GM19463 (cell line): ENCODE measurements around the gene FFAR1.
A peak's percentile ranks its signal among the peaks of the same experiment; 100 is the strongest.

Experiments used
- ATAC-seq: cut with Tn5 transposase; IDR thresholded peaks from one replicate; pipeline ENCODE4 v1.9.1; 2021; ENCODE audit warnings: mild to moderate bottlenecking, moderate library complexity; ENCODE audit not compliant: unreplicated experiment

The FFAR1 gene

DNA sequence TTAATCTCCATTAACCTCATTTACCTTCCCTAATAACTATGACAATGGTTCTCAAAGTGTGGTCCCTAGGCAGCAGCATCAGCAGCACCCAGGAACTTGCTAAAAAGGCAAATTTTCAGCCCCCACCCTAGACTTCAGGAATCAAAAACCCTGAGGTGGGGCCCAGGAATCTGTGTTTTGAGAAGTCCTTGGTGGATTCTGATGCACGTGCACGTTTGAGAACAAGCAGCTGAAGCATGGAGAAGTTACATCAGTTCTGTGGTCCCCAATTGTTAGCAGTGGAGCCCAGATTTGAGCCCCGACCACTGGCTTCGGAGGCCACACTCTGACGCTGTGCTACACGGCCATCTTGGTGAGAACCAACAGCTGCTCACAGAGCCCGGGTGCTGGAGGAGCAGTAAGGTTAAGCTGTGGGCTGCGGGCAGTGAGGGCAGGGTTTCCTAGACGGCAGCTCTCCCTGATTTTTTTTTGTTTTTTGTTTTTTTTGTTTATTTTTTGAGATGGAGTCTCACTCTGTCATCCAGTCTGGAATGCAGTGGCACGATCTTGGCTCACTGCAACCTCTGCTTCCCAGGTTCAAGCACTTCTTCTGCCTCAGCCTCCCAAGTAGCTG, 32.7 kb upstream of the FFAR1 start:
- no peak for ATAC-seq

DNA sequence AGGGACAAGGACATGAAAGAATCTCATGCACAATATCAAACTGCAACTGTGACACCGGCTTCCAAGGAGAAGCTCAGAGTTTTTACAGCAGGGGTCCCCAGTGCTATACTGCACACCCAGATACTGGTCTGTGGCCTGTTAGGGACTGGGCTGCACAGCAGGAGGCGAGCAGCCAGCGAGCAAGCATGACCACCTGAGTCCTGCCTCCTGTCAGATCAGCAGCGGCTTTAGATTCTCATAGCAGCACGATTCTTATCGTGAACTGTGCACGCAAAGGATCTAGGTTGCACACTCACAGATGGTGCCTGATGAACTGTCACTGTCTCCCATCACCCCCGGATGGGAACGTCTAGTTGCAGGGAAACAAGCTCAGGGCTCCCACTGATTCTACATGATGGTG, 31.8 kb upstream of the FFAR1 start:
- ATAC-seq, result no peak

GRCh38 chr19:35316560-35316959, 31.1 kb upstream of the FFAR1 start:
- ATAC-seq, result no peak

DNA sequence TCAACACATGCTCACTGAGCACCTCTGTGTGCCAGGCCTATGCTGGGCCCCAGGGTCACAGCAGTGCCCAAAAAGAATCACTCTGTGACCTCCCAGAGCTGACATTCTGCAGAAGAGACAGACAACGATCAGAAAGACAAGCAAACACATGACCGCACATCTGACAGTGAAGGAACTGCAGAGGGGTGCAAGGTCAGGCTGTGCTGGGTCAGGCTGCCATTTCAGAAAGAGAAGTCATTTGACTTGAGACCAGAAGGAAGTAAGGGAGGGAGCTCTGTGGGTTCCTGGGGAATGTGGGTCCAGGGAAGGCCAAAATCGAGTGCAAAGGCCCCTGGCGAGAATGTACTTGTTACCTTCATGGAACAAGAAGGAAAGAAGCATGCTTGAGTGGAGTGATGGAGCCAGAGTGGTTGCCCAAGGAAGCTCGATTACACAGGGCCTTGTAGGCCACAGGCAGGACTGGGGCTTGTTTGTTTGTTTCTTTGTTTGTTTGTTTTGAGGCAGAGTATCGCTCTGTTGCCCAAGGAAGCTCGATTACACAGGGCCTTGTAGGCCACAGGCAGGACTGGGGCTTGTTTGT, 30.1 kb upstream of the FFAR1 start:
- no peak for ATAC-seq

DNA sequence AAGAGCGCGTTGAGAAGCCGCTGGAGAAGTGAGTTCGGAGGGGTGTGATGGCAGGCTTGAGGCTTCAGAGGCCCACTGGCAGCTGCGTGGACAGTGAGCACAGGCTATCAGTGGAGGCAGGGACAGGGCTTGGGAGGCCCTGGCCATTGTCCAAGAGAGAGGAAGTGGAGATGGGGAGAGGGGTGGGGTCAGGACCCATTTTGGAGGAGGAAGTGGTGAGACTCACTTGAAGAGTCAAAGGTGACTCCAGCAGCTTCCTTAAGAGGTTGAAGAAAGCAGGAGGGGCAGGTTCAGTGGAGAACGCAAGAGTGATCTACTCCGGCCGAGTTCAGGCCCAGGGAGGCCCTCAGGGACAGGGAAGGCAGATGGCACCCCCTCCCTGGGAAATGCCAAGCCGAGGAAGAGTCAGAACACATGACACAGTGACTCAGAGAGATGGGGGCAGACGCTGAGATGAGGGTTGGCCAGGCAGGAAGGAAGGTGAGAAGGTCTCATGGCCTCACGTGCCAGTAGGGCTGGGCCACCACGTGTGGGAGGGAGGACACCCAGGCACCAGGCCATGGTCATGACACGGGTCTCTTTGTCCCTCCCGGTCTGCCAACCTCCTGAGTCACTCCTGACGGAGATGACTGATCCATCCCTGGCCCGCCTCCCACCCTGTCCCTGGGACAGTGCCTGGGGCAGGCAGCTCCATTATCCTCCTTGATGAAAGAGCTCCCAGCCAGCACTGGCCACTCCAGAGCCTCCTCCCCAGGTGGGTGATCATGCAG, 28.8 kb upstream of the FFAR1 start:
- no peak for ATAC-seq

DNA sequence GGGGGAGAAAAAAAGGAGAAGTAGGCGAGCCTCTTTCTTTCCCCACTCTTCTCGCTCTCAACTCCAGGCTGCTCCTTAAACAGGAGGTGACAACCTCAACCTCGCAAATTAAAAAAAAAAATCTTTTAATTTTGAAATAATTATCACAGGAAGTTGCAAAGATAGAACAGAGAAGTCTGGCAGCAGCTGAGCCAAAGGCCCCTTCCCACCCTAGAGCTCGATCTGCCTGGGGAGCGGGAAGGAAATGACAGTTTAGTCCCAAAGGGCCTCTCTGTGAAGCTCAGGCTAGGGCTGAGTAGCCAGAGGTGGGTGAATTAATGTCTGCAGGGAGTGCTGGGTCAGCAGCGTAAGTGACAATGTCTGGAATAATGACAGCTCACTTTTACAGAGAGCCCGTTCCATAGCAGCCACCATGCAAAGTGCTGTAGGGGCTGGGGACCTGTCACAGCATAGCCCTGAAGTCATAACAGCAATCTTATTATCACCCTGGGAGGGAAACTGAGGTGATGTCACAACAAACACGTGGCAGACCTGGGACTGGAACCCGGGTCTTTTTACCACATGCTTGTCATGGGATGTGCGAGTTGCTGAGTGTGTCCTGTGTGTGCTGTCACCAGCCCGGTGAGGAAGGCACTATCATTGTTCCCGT, 27.5 kb upstream of the FFAR1 start:
- ATAC-seq, result no peak

DNA sequence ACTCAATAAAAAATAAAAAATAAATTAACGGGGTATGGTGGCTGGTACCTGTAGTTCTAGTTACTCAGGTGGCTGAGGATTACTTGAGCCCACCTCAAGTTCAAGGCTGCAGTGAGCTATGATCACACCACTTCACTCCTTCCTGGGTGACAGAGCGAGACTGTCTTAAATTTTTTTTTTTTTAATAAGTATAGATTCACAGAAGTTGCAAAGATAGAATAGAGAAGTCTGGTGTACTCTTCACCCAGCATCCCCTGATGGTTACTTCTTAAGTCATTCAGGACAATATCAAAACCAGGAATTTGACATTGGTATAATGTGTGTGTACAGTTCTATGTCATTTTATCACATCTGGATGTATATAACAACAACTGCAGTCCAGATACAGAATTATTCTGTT, 26.4 kb upstream of the FFAR1 start:
- ATAC-seq, result no peak

DNA sequence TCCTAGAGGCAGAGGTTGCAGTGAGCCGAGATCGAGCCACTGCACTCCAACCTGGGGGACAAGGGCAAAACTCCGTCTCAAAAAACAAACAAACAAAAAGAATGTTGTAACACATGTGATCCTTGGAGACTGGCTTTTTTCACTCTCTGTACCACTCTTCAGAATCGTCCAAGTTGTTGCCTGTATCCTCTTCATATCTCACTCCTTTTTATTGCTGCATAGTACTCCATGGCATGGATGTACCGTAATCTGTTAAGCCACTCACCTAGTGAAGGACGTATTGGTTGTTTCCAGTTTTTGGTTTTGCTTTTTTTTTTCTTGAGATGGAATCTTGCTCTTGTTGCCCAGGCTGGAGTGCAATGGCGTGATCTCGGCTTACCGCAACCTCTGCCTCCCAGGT, 25.7 kb upstream of the FFAR1 start:
- ATAC-seq, result no peak

- ATAC-seq, result no peak
These were observed 20.1 kb upstream of the FFAR1 start for GRCh38 chr19:35327642-35328041.

DNA sequence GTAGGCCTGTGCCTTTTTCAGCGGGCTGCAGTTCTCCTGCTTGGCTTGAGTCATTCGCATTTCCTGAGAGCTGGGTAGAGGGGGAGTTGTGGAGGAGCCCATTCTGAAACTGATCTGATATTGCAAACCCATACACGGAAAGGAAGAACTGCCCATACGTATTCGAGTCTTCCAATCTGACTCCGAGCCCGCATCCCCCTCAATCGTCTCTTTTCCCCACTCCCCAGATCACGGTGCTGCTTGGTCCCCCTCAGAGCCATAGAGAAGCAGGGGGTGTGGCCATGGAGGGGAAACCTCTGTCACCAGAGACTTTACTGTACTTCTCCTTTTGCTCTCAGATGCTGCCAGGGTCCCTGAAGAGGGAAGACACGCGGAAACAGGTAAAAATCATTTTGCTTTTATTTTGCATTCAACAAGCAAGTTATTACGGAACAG, 18.8 kb upstream of the FFAR1 start, which contains the start of gene CD22:
Gene CD22 (plus strand): TSS at position 337 of the 435 bp plus-strand sequence. CDS start 2,854 bp downstream, outside the sequence.
- ATAC-seq, result no peak

- no peak for ATAC-seq
These were observed 18.4 kb upstream of the FFAR1 start for GRCh38 chr19:35329323-35329722.

DNA sequence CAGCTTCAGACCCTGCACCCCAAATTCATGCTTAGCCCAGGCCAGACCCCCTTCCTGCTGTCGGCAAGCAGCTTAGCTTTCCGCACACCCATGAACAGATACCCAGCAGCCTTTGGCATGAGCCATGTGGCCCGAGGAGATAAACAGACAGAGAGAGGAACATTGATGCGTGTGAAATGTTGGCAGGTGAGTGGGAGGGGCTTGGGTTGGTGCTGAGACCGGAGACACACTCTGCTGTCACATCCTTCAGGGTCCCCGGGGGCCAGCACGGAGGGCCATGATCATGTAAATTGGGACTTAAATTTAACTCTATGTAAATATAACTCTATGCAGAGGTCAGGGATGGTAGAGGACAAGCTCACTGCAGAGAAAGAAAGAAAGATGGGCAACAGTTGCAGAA, 17.2 kb upstream of the FFAR1 start:
- ATAC-seq, result peak; percentile 57

- ATAC-seq, result no peak
These were observed 16.0 kb upstream of the FFAR1 start for GRCh38 chr19:35331551-35332214.

GRCh38 chr19:35332817-35333216, 14.9 kb upstream of the FFAR1 start:
- no peak for ATAC-seq

DNA sequence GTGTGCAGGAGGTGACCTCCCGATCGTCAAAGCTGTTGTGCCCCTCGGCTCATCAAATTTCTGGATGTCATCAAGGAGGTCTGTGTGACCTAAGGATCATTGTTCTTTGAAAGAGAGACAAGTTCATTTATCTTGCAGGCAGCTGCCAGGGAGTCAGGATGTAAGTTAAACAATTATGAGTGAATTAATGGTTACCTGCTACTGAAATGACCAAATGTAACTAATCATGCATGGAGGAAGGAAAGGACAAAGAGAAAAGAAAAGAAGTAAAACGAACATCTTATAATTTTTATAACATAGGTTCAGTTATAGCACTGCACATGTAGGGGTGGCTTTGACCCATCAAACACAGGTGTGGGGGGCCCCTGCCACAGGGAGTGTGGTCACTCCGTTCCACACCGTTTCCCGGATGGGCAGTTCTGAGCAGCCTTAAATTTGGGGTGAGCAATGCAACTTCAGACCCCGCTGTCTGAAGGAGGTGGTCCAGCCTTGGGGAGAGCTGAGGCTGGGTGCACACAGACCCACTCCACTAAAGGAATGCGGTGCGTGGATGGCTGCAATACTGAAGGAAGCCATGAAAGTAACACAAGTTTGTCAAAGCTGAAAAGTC, 13.5 kb upstream of the FFAR1 start:
- ATAC-seq, result no peak

DNA sequence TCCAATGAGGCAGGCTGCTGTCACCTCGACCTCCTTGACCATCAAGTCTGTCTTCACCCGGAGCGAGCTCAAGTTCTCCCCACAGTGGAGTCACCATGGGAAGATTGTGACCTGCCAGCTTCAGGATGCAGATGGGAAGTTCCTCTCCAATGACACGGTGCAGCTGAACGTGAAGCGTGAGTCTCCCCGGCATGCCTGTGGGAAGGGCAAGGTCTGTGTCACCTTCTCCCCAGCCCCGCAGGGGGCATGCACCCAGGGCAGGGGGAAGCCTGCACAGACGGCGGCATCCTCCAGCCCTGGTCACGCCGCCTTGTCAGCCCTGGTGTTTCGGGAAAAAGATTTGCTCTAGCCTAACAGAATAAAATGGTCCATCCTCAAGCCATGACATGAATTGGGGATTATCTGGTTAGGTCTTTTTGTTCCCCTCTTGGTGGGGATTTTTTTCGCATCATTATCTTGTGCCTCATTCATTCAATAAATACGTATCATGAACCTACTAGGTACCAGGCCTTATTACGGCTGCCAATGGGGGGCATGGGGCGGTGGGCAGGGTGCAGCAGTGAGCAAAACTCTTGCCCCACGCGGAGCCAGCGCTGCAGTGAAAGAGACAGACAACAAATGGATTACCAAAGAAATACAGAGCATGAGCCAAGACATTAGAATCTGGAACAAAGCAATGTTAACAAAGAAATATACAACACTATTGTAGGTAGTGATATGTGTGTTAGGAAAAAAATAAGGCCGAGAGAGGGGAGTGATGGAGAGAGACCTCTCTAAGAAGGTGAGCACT, 11.3 kb upstream of the FFAR1 start:
- no peak for ATAC-seq

DNA sequence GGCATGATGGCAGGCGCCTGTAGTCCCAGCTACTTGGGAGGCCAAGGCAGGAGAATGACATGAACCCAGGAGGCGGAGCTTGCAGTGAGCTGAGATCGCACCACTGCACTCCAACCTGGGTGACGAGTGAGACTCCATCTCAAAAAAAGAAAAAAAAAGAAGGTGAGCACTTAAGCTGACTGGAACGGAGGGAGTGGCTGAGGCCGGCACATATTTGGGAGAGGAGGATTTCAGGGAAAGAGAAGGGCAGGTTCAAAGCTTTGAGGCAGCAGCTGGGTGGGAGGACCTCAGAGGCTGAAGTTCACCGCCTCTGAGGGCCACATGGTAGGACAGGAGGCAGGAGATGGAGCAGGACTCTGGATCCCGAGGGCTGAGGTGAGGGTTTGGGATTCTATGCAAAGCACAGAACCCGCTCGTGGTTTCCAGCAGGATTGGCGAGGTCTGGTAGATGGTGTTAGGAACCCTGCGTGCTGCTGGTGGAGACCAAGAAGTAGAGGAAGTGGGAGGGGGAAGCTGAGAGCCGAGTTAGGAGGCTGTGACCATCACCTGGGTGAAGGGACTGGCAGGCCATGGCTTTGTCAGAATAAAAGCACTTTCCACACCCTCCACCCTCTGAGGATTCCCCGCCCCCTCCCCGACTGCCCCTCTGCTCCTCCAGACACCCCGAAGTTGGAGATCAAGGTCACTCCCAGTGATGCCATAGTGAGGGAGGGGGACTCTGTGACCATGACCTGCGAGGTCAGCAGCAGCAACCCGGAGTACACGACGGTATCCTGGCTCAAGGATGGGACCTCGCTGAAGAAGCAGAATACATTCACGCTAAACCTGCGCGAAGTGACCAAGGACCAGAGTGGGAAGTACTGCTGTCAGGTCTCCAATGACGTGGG, 10.4 kb upstream of the FFAR1 start:
- no peak for ATAC-seq

DNA sequence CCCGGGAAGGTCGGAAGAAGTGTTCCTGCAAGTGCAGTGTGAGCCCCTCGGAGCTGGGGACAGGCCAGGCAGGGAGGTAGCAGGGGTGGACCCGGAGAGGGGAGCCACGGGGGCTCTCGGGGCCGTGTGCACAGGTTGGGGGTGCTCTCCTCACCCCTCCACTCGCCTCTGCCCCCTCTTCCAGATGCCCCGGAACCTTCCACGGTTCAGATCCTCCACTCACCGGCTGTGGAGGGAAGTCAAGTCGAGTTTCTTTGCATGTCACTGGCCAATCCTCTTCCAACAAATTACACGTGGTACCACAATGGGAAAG, 9.8 kb upstream of the FFAR1 start:
- no peak for ATAC-seq

GRCh38 chr19:35340431-35340830, 7.3 kb upstream of the FFAR1 start:
- no peak for ATAC-seq
